HG03442 (cell line): ENCODE data around the gene TRMT1.

Source experiments
- ATAC-seq: cut with Tn5 transposase; IDR thresholded peaks from one replicate; pipeline ENCODE4 v1.9.1; 2021; ENCODE audit warnings: mild to moderate bottlenecking, moderate library complexity; ENCODE audit not compliant: unreplicated experiment

Gene TRMT1

DNA sequence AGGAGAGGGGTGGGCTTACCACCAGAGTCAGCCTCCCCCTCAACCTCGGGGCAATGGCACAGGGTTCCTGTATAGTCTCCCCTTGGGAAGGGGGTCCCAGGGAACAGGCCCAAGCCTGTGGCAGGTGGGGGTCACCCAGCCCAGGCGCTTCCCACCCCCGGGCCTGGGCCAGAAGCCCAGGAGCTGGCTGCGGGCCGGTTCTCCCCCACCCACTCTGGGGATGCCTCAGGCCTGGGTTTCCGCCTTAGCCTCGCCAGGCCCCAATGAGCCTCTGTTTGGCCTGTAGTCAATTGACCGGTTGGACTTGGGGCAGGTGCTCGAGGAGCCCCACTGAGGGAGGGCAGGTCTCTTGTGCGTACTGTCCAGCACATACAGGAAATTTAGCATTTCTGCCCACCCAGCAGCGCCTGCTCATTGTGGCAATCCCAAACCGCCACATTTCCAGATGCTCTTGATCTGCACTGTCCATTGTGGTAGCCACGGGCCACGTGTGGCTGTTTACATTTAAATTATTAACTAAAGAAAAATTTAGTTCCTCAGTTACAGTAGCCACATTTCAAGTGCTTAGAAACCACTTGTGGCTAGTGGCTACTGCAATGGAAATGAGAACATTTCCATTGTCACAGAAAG lies 23.8 kb downstream of the TRMT1 start:
- ATAC-seq: no peak

DNA sequence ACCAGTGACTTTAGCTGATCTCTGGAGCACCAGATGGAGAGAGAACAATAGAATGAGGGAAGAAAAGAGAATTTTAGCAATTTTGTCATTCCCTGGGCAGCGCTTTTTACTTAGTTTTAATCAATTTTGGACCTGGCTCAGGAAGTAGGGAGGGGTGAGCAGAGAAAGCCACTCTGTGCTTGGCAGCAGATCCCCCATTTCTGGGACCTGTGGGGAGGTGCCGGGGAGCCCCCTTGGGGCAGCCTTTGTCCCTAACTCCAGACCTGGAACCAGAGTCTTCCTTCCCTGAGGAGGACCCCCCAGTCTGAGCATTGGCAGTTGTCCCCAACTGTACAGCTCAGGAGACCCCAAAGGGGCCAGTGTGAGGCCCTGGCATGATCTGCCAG lies 24.4 kb downstream of the TRMT1 start:
- no peak for ATAC-seq

- no peak for ATAC-seq
Observed at GRCh38 chr19:13091400-13092157, 25.0 kb downstream of the TRMT1 start.

- ATAC-seq: no peak
Observed at GRCh38 chr19:13090511-13091231, 25.9 kb downstream of the TRMT1 start.

- ATAC-seq: no peak
Observed at GRCh38 chr19:13089857-13090507, 26.6 kb downstream of the TRMT1 start.

- ATAC-seq: no peak
Observed at GRCh38 chr19:13089139-13089856, 27.2 kb downstream of the TRMT1 start.

- no peak for ATAC-seq
Observed at GRCh38 chr19:13087795-13088537, 28.6 kb downstream of the TRMT1 start.

DNA sequence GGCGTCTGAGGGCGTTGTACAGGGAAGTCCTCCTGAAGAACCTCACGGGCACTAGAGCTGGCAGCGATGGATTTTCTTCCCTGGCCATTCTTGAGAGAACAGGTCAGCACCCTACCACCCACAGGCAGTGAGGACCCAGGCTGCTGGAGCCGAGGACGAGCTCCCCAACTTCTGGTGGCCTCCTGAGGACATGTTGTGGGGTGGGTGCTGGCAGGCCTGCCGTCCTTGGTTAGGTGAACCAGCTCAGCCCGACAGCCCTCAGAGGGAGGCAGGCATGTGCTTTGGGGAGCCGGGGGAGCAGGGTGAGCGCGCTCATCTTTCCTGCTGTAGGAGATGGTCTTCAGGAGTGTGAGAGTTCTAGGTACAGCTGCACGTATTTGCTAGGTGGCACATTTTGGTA lies 29.2 kb downstream of the TRMT1 start:
- ATAC-seq: no peak

GRCh38 chr19:13086341-13086740 lies 30.2 kb downstream of the TRMT1 start:
- no peak for ATAC-seq

DNA sequence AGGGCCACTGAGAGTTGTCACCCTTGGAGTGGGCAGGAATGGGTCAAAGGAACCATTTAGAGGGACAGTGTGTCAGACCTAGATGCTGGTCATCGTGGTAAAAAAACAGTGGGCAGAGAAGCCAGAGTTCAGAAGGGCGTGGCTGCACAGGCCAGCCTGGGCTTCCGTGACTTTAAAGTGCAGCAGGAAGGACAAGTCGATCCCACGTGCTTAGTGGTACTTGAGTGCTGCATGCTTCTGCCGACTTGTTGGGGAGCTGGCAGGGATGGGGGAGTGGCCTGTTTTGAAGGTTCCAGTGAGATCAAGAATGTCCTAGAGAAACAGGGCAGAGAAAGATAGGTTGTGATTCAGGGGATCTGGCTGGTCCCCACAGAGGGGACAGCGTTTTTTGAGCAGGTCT lies 30.9 kb downstream of the TRMT1 start:
- ATAC-seq: no peak

DNA sequence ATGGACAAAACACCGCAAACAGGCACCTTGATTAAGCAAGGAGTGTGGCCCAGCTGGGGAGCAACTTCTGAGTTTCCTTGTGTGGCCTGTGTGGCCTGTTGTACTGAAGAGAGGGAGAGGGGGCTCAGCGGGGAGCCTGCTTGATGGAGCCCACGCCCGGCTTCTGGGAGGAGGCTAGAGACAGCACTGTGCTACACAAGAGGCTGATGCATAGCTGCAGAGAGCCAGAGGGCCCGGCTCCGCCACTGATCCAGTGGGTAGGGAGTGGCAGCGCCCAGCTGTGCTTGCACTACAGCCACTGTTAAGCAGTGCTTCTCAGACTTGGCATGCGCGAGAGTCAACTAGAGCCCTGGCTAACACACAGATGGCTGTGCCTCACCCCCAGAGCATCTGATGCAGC lies 32.9 kb downstream of the TRMT1 start:
- ATAC-seq: no peak

DNA sequence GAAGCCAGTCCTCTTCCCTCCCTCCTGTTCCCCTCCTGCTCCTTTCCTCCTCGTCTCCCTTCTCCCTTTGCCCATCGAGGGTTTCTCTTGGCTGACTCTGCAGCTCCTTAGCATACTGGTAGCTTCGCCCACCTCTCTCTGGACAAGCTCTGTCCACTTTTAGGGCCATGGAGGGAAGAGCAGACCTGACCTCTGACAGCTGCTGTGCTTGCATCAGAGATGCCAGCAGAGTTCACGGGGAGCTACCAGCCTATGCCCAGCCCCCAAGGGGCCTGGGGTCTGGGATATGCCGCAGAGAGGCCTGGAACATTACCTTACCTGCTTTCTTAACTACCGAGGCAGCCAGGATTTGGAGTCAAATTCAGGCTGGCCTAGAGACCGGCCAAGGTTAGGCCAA lies 33.5 kb downstream of the TRMT1 start:
- no peak for ATAC-seq

GRCh38 chr19:13082192-13083007 lies 34.1 kb downstream of the TRMT1 start:
- no peak for ATAC-seq

DNA sequence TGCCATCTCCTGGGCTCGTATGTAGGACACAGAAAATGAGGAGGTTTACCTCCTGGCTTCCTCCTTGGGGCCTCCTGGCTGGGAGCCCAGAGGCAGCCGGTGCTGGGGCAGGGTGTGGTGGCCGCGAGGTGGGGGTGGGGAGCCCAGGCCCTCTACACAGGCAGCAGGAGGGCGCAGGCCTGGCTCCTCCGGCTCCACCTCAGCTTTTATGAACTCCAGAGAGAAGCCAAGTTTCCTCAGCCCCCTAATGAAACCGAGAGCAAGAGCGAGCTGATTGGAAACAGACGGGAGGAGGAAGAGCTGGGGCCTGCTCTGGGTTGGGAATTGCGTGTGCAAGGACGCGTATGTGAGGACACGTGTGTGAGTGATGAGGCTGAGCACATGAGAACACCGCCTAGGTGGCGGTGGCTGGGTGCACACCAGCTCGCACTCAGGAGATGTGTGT lies 37.0 kb downstream of the TRMT1 start:
- ATAC-seq: no peak

- ATAC-seq: no peak
Observed at GRCh38 chr19:13078897-13079541, 37.5 kb downstream of the TRMT1 start.

DNA sequence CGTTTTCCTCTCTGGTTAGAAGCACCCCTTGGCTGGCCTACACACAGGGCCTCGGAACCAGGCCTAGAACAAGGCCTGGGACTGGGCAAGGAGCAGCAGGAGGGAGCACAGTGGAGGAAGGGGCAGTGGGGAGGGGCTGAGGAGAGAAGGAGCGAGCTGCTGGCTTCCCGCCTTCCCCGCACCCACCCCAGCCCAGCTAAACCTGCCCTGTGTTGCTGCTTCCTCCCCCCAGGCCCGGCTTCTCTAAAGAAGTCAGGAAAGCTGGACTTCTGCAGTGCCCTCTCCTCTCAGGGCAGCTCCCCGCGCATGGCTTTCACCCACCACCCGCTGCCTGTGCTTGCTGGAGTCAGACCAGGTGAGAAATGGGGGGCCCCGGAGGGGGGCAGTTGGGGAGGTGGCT lies 38.2 kb downstream of the TRMT1 start:
- no peak for ATAC-seq

DNA sequence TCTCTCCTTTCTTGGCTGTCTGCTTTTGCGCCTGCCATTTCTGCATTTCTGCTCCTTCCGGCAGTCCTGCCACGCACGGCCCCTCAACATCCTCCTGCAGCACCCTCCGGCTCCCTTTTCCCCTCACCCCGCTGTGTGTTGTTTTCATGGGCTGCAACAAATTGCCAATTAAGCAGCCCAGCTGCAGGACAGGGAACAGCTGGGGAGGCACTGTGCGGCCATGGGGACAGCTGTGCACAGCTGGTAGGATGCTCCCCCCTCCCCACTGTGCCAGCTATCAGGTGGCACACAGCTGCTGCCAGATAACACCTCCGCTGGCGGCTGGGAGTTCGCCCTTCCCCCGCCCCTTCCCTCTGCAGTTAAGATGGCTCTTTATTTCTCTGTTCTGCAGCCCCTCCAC lies 39.3 kb downstream of the TRMT1 start:
- no peak for ATAC-seq

- ATAC-seq: no peak
Observed at GRCh38 chr19:13076787-13077186, 39.8 kb downstream of the TRMT1 start.

- no peak for ATAC-seq
Observed at GRCh38 chr19:13076320-13076719, 40.2 kb downstream of the TRMT1 start.
